Hematopoietic multipotent progenitor cell treated with erythropoietin and hydrocortisone succinate and interleukin-3 and kit ligand, for 15 days (in vitro differentiated cells): ENCODE results near the gene THNSL1.
"Not testable (repeated sequence)": the region's sequence is repeated elsewhere in the genome, so short reads cannot be mapped to it uniquely, and the experiment has no call there.

Experiments used
- DNase-seq: peaks from one replicate; pipeline ENCODE4 v3.0.0-alpha.2; 2015; ENCODE audit warnings: low spot score

Gene THNSL1

GRCh38 chr10:25016376-25017153 lies at the start of gene THNSL1:
THNSL1 (plus strand) TSS chr10:25016612; CDS start chr10:25023224, 6,612 bp downstream.
- peak; percentile 97 for DNase-seq

DNA sequence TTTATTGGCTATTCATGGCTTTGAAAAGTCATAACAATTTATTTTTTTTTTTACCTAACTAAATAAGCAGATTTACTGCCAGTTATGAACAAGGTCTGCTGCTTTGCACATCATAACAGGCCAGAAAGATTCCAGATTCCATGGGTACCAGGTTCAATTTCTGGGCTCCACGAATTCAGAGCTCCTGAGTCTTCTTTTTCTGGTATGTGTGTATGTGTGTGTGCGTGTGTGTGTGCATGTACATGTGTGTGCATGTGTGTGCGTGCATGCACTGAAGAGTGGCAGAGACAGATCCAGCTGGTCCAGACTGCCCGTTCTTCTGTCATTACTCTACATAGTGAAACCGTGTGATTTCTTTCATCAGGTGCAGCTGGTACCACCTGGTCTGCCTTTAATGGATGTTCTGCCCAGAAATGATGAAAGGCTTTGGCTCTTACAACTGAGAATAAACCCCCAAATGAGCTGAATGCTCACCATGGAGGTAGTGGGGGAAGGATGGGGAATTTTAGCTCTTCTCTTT lies 49.4 kb upstream of the THNSL1 start:
- no peak for DNase-seq

GRCh38 chr10:24968349-24968748 lies 48.1 kb upstream of the THNSL1 start:
- no peak for DNase-seq

- not testable (repeated sequence) for DNase-seq
These were observed 47.5 kb upstream of the THNSL1 start for GRCh38 chr10:24968951-24969350.

GRCh38 chr10:24969841-24970281 lies 46.6 kb upstream of the THNSL1 start:
- DNase-seq: no peak

- DNase-seq: no peak
These were observed 45.0 kb upstream of the THNSL1 start for GRCh38 chr10:24971374-24971773.

- DNase-seq: no peak
These were observed 43.2 kb upstream of the THNSL1 start for GRCh38 chr10:24973163-24973562.

- DNase-seq: no peak
These were observed 41.4 kb upstream of the THNSL1 start for GRCh38 chr10:24974976-24975375.

DNA sequence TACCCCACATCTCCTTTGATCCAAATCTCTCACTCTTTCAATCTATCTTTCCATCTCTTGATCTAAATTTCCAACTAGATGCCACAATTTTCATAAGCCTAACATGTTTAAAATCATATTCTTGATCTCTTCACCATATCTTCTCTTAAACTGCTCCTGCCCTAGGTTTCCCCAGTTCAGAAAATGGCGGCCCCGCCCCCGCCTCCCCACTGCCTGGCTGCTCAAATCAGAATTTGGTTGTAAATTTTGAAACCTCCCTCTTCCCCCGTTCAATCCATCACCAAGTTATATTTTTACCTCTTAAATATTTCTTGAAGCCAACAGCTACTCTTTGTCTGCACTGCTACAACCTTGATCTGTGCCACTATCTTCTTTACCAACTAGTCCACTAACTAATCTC lies 36.7 kb upstream of the THNSL1 start:
- DNase-seq: no peak

GRCh38 chr10:24981161-24981710 lies 35.2 kb upstream of the THNSL1 start:
- no peak for DNase-seq

DNA sequence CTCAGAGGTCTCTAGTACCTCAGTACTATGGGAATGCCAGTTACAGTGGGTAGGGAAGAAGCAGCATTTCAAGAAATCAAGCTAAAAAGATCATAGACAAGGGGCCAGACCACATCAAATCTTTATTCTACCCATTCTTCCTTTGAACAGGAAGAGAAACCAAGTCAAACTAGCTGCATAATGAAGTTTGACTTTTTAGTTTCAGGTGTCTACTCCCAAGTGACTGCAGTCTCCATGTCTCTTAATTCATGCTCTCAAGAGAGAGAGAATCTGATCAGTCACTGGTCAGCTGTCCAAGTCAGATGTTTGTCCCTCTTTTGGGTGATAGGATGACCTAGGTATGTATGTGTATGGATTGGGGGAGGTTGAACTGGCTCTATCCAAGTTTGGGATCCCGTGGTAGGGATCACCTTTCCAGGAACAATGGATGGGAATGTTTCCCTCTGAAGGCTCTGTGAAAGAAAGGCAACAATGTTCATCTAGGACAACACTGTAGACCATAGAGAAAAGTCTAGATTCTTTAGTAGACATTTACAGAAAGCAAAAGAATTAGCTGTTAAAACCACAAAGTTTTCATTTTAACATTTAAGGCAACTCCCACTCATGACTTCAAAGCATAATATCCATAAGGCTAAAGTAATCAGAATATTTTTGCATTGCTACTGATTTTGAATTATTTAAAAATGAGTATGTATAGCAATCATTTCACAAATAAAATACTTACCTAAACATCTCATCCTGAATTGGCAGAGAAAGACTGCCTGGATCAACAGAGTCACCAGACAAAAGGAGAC lies 33.9 kb upstream of the THNSL1 start:
- no peak for DNase-seq

- no peak for DNase-seq
These were observed 33.3 kb upstream of the THNSL1 start for GRCh38 chr10:24983130-24983529.

- no peak for DNase-seq
These were observed 32.5 kb upstream of the THNSL1 start for GRCh38 chr10:24983946-24984345.

- no peak for DNase-seq
These were observed 31.5 kb upstream of the THNSL1 start for GRCh38 chr10:24984906-24985305.

DNA sequence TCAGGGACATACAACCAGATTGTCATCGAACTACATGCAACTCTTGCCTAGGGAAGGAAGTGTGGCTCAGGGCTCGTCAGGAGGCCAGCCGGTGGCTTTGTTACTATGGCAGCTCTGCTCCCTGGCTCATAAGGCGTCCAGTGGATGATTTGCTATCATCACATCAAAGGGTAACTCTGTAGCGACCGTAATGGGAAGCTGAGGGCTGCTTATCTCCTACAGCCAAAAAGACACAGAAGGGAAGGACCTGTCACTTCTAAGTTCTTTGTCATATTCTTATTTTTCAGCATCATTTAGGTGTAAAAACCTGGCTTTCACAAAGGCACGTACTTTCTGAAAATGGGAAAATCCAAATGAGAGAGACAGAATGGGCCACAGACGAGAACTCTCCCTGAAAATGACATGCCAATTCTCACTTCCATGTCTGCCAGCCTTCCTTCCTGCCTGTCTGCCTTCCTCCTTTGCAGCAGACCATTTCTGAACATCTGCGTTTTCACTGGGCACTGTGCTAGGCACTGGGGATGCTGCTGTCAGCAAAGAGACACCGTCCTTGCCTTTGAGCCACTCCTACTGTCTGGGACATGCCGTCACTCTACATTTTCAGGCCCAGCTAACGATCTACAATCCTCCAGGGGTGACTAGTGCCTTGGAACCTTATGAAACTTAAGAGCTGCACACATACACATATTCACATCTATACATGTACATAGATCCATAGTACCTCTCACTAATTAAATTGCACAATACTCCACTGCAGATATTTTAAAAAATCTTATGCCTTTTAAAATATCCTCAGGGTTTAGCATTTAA lies 27.4 kb upstream of the THNSL1 start:
- no peak for DNase-seq

DNA sequence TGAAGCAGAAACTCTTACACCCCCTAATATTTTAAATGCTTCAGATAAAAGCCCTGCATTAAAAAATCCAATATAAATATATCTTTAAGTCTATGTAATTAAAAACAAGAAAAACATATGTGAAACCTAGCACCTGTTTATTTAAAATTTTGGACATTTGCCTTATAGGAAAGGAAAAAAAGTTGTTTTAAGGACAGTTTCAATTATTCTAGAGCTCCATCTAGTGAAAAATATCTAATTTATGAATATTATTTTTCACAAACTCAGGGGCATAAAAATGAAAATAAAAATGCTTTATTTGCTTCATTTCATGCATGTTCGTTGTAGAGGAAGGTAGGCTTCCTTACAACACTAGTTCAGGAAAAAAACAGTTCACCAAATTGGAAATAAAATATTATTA lies 26.5 kb upstream of the THNSL1 start:
- DNase-seq: no peak

- no peak for DNase-seq
These were observed 25.1 kb upstream of the THNSL1 start for GRCh38 chr10:24991298-24991697.

DNA sequence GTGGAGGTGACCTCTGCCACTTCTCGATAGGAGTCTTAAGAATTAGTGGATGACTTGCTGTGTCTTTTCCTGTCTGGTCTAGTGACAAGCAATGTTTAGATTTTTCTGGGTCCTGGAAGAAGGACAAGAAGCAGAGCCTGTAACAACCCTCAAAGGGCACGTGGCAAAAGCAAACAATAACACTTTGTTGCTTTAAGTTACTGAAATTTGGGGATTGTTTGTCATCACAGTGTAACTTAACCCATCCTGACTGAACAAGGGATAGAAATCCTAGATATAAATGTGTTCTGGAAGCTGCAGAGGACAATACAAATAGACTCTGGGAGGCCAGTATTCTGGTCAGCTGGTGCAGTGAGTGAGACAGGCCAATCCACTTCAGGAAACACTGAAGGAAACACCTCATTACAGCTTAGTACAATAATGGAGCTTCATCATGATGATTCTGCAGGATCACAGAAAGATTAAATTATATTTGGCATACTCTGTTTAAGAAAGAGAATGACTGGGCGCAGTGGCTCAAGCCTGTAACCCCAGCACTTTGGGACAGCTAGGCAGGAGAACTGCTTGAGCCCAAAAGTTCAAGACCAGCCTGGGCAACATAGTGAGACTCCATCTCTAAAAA lies 23.8 kb upstream of the THNSL1 start:
- no peak for DNase-seq

DNA sequence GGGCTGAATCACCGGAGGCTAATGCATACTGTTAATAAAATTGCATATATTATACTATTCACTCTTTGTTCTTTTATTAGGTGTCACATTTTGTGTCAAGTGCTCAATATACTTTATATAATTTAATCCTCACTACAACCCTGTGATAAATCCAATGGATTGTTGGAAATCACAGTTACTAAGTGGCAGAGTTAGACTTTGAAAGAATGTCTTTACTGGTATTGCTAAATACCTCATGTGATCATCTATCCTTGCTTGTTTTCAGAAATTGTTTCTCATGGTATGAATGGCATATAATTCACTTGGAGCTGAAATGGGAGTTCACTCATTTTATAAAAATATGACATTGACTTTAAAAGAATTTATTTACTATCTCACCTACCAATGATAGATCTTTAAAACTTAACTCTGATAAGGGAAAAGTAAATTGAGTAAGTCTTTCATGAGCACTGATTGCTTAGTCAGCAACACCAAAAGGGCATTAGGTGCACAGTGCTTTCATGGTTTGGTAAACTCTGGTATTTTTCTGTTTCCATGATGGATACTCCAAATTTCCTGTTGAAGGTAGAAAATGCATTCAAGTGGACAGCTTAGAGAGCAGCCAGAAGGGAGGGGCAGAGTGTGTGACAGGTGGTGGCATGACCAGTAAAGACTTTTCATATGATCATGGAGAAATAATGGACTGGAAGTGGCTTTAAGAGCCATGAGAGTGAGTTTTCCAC lies 23.0 kb upstream of the THNSL1 start:
- DNase-seq: no peak

DNA sequence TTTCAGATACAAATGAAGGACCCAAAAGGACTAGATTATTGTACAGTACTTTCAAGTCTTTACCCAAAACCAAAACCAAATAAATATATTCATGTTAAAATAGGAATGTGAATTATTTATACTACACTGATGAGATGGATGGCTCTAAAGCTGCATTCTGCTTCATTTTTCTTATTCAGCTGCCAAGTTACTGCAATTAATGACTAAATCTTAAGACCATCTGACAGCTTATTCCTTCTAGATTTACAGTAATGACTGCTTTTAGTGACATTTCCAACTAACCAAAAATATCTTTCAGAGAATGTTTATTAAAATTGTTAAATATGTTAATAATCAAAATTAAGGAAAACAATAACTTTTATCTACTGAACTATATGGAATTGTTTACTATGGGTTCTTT lies 21.3 kb upstream of the THNSL1 start:
- no peak for DNase-seq

DNA sequence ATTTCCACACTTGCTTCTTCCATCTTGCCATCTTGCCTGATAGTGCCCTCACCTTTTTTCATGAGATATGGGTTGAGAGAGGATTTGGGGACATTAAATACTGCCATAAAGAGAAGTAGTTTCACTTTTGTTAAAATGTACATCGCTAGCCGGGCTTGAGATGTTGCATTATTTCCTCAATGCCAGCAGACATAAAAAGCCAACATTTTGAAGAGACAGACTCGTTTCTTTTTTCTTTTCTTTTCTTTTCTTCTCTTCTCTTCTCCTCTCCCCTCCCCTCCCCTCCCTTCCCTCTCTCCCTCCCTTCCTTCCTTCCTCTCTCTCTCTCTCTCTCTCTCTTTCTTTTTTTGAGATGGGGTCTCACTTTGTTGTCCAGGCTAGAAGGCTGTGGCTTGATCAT lies 18.4 kb upstream of the THNSL1 start:
- DNase-seq: no peak
